Epithelial cell of proximal tubule (primary cell): ENCODE results near the gene MSS51. TPM values are rescaled to one million over a fixed set of nuclear protein-coding genes. Genes with fewer than 3 reads are reported as not detected.

Experiments
- DNase-seq: peaks from one replicate; pipeline ENCODE4 v3.0.0-alpha.2; 2011; ENCODE audit warnings: low read depth
- H3K4me3 ChIP-seq: 2 replicates; pipeline ENCODE4 v1.5.1; 2011; ENCODE audit warnings: low read depth, mild to moderate bottlenecking, low read length
- CTCF ChIP-seq: conservative IDR thresholded peaks from 2 replicates; pipeline ENCODE4 v1.5.1; 2012; ENCODE audit warnings: low read depth, mild to moderate bottlenecking, low read length
- total RNA-seq: library from RNA; depleted of rRNA; stranded (reverse); fragments of >200 nt; gene quantifications from 2 replicates; pipeline ENCODE4 v1.2.3, GENCODE V29; 2015

Gene MSS51
- total RNA-seq, result 0.80 and 1.1 TPM in 2 replicates

- TF ChIP-seq CTCF, result no peak
- H3K4me3 ChIP-seq, result no peak within 1 kb of the TSS
These were observed at the start of gene MSS51 for GRCh38 chr10:73433538-73433867. Gene MSS51 (minus strand): TSS chr10:73433561. CDS start chr10:73428284, 5,277 bp downstream.

GRCh38 chr10:73480158-73480557 lies 46.8 kb upstream of the MSS51 start:
- H3K4me3 ChIP-seq, result no peak overlapping the region
- no peak for TF ChIP-seq CTCF
- DNase-seq, result no peak

More at GRCh38 chr10:73433538-73433867, at the start of gene MSS51:
- no peak for DNase-seq

GRCh38 chr10:73478636-73479035 lies 45.3 kb upstream of the MSS51 start:
- no peak for TF ChIP-seq CTCF
- no peak overlapping the region for H3K4me3 ChIP-seq
- DNase-seq, result no peak

- DNase-seq, result no peak
- no peak for TF ChIP-seq CTCF
- no peak overlapping the region for H3K4me3 ChIP-seq
These were observed 37.9 kb upstream of the MSS51 start for GRCh38 chr10:73471226-73471625.

GRCh38 chr10:73469579-73469978 lies 36.2 kb upstream of the MSS51 start:
- no peak for DNase-seq
- H3K4me3 ChIP-seq, result no peak overlapping the region
- no peak for TF ChIP-seq CTCF

- DNase-seq, result no peak
- H3K4me3 ChIP-seq, result no peak overlapping the region
- no peak for TF ChIP-seq CTCF
These were observed 33.8 kb upstream of the MSS51 start for GRCh38 chr10:73467206-73467605.

- no peak for TF ChIP-seq CTCF
- no peak for DNase-seq
- H3K4me3 ChIP-seq, result no peak overlapping the region
These were observed 32.8 kb upstream of the MSS51 start for GRCh38 chr10:73465978-73466726.
